Measurements from ENCODE around the gene RNASE1. TPM values are rescaled to one million over a fixed set of nuclear protein-coding genes. Genes with fewer than 3 reads are reported as not detected.

The RNASE1 gene
- total RNA-seq, 1 donor from 2014 or later: 6.4 TPM

DNA sequence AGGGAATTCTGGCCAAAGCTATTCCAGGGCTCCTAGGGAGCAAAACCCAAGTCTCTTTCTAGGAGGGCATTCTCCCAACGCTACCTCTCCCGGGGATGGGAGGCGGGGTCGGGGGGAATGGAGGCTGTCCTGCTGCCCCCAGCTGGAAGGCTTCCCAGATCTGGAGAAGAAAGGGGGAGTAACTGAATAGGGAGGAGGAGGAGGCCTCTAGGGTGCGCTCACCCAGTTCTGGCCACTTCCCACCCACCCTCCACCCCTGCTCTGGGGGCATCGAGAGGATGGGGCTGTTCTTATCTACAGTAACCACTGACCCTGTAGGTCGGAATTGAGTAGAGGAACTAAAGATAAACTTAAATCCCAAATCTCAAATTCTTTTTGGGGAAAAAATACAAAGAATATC is 579 bp upstream of the RNASE1 start:
- TF ChIP-seq, protein P1, sequence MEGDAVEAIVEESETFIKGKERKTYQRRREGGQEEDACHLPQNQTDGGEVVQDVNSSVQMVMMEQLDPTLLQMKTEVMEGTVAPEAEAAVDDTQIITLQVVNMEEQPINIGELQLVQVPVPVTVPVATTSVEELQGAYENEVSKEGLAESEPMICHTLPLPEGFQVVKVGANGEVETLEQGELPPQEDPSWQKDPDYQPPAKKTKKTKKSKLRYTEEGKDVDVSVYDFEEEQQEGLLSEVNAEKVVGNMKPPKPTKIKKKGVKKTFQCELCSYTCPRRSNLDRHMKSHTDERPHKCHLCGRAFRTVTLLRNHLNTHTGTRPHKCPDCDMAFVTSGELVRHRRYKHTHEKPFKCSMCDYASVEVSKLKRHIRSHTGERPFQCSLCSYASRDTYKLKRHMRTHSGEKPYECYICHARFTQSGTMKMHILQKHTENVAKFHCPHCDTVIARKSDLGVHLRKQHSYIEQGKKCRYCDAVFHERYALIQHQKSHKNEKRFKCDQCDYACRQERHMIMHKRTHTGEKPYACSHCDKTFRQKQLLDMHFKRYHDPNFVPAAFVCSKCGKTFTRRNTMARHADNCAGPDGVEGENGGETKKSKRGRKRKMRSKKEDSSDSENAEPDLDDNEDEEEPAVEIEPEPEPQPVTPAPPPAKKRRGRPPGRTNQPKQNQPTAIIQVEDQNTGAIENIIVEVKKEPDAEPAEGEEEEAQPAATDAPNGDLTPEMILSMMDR (conservative IDR thresholded peaks at IDR 0.05): no peak
- no peak for DNase-seq (ENCODE audit: low read depth, low spot score)
- no peaks in the 10 kb centered on the region for H3K27me3 Mint-ChIP-seq (ENCODE audit: low read depth)
- no peaks in the 10 kb centered on the region for H3K9me3 Mint-ChIP-seq
- H3K4me1 Mint-ChIP-seq: peaks cover 69% of the 10 kb centered on the region
- H3K4me3 Mint-ChIP-seq: no peak overlapping the region
- no peaks in the 10 kb centered on the region for H3K36me3 Mint-ChIP-seq (ENCODE audit: low read depth)
- no peak overlapping the region for H3K27ac Mint-ChIP-seq (ENCODE audit: unreplicated experiment)

DNA sequence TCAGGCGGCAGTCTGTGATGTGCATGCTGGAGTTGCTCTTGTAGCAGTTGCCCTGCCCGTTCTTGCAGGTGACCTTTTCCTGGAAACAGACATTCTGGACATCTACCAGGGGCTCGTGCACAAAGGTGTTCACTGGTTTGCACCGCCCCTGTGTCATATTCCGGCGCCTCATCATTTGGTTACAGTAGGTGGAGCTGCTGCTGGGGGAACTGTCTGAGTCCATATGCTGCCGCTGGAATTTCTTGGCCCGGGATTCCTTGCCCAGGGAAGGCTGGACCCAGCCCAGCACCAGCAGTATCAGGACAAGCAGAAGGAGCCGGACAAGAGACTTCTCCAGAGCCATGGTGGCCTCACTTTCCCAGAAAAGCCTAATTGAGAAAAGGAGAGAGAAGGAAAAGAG is 918 bp downstream of the RNASE1 start:
- Mint-ChIP-seq H3K36me3 (ENCODE audit: low read depth) (no peaks in the 10 kb centered on the region), H3K9me3 (no peaks in the 10 kb centered on the region), H3K27ac (ENCODE audit: unreplicated experiment) (peak overlapping the region; percentile 54), H3K4me1 (peaks cover 61% of the 10 kb centered on the region), H3K27me3 (ENCODE audit: low read depth) (no peaks in the 10 kb centered on the region), H3K4me3 (peak overlapping the region; percentile 56)
- no peak for DNase-seq (ENCODE audit: low read depth, low spot score)
- TF ChIP-seq, protein P1 (conservative IDR thresholded peaks at IDR 0.05): no peak

DNA sequence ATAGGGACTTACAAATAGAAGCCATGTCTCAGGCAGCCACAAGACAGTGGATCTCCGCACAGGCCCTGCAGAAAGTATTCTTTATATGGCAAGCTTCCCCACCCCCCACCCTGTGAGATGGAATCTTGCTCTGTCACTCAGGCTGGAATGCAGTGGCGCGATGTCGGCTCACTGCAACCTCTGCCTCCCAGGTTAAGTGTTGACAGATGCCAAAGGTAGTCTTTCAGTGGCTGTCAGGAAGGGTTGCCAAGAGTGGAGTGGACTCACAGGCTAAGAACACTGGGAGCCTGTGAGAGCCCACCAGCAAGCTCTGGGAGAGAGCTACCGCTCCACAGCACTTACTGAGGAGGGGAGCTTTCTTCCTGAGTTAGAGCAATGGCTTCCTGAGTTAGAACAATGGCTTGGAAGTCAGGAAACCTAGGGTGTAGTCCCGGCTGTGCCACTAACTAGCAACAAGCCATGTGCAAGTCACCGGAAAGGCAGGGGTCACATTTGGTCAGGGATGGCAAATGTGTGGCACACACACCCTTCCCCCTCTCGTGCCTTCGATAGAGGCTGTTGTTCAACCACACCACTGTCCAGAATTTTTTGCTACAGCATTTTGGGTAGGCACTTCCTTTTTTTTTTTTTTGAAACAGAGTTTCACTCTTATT is 2.6 kb downstream of the RNASE1 start:
- Mint-ChIP-seq H3K4me3 (peak overlapping the region; percentile 45), H3K27me3 (ENCODE audit: low read depth) (no peaks in the 10 kb centered on the region), H3K36me3 (ENCODE audit: low read depth) (no peaks in the 10 kb centered on the region), H3K27ac (ENCODE audit: unreplicated experiment) (peak overlapping the region; percentile 99), H3K9me3 (no peaks in the 10 kb centered on the region), H3K4me1 (peaks cover 53% of the 10 kb centered on the region)
- DNase-seq (ENCODE audit: low read depth, low spot score): peak; percentile 25
- TF ChIP-seq, protein P1 (conservative IDR thresholded peaks at IDR 0.05): no peak

DNA sequence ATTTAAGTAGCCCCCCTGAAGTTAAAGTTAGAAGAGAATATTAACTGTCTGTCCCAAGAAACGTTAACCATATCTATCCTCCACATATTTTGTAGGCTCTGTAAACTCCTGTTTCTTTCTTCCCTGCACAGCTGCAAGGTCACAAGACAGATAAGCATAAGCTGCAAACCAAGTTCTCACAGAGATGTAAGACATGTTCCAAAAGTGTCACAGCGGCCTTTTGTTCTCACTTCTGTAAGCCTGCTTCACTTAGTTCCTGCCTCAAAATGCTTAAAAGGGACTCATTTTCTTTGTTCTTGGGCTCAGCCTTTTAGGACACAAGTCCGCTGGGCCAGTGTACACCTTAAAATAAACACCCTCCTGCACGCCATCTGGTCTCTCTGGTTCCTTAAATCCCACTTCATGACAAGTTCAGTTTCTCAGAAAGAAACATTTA is 3.2 kb downstream of the RNASE1 start:
- Mint-ChIP-seq H3K27ac (ENCODE audit: unreplicated experiment) (peak overlapping the region; percentile 99), H3K4me3 (peak overlapping the region; percentile 45), H3K9me3 (no peaks in the 10 kb centered on the region), H3K4me1 (peaks cover 49% of the 10 kb centered on the region), H3K36me3 (ENCODE audit: low read depth) (no peaks in the 10 kb centered on the region), H3K27me3 (ENCODE audit: low read depth) (no peaks in the 10 kb centered on the region)
- peak; percentile 18 for DNase-seq (ENCODE audit: low read depth, low spot score)
- TF ChIP-seq, protein P1 (conservative IDR thresholded peaks at IDR 0.05): no peak

DNA sequence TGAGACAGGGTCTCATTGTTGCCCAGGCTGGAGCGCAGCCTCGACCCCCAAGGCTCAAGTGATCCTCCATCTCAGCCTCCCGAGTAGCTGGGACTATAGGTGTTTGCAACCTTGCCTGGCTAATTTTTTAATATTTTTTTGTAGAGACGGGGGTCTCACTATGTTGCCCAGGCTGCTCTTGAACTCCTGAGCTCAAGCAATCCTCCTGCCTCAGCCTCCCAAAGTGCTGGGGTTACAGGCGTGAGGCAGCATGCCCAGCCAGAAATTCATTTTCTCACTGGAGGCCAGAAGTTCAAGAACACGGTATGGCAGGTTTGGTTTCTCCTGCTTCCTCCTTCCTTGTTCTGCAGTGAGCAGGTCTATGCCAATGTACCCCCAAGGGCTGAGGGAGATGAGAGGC is 3.7 kb downstream of the RNASE1 start:
- H3K27ac Mint-ChIP-seq (ENCODE audit: unreplicated experiment): peak overlapping the region; percentile 31
- H3K4me1 Mint-ChIP-seq: peaks cover 54% of the 10 kb centered on the region
- H3K36me3 Mint-ChIP-seq (ENCODE audit: low read depth): no peaks in the 10 kb centered on the region
- H3K4me3 Mint-ChIP-seq: peak overlapping the region; percentile 45
- TF ChIP-seq, protein P1 (conservative IDR thresholded peaks at IDR 0.05): no peak
- DNase-seq (ENCODE audit: low read depth, low spot score): no peak
- no peaks in the 10 kb centered on the region for H3K27me3 Mint-ChIP-seq (ENCODE audit: low read depth)
- H3K9me3 Mint-ChIP-seq: no peaks in the 10 kb centered on the region
